Globus pallidus (tissue), 1 donor: ENCODE data around the gene LIMCH1.
A peak's percentile ranks its signal among the peaks of the same experiment; 100 is the strongest.

Source experiments
- DNase-seq: peaks from one replicate; pipeline ENCODE4 v3.0.0-alpha.2; 2015; ENCODE audit warnings: low spot score

Gene LIMCH1

GRCh38 chr4:41569961-41570360 lies 32.0 kb downstream of the LIMCH1 start:
- DNase-seq: no peak

- DNase-seq: no peak
Measured at GRCh38 chr4:41571422-41571821, 33.5 kb downstream of the LIMCH1 start.

- no peak for DNase-seq
Measured at GRCh38 chr4:41572516-41572915, 34.6 kb downstream of the LIMCH1 start.

GRCh38 chr4:41572956-41573355 lies 35.0 kb downstream of the LIMCH1 start:
- no peak for DNase-seq

GRCh38 chr4:41573502-41574001 lies 35.6 kb downstream of the LIMCH1 start:
- DNase-seq: no peak

- no peak for DNase-seq
Measured at GRCh38 chr4:41575207-41575606, 37.2 kb downstream of the LIMCH1 start.

GRCh38 chr4:41575665-41576064 lies 37.7 kb downstream of the LIMCH1 start:
- no peak for DNase-seq

GRCh38 chr4:41579043-41579442 lies 41.1 kb downstream of the LIMCH1 start:
- DNase-seq: no peak

GRCh38 chr4:41579526-41579925 lies 41.6 kb downstream of the LIMCH1 start:
- no peak for DNase-seq

GRCh38 chr4:41580007-41580406 lies 42.0 kb downstream of the LIMCH1 start:
- DNase-seq: no peak

GRCh38 chr4:41586675-41587225 lies 48.8 kb downstream of the LIMCH1 start:
- no peak for DNase-seq

GRCh38 chr4:41587286-41587685 lies 49.3 kb downstream of the LIMCH1 start:
- no peak for DNase-seq

- no peak for DNase-seq
Measured at GRCh38 chr4:41590591-41590990, 52.6 kb downstream of the LIMCH1 start.

- DNase-seq: peak; percentile 56
Measured at GRCh38 chr4:41594432-41594831, 56.5 kb downstream of the LIMCH1 start.

GRCh38 chr4:41597494-41597893 lies 59.5 kb downstream of the LIMCH1 start:
- DNase-seq: no peak

GRCh38 chr4:41598580-41598979 lies 60.6 kb downstream of the LIMCH1 start:
- DNase-seq: no peak

GRCh38 chr4:41599192-41599786 lies 61.3 kb downstream of the LIMCH1 start:
- no peak for DNase-seq

GRCh38 chr4:41600243-41600912 lies 62.4 kb downstream of the LIMCH1 start:
- DNase-seq: no peak

GRCh38 chr4:41601025-41601424 lies 63.1 kb downstream of the LIMCH1 start:
- no peak for DNase-seq

- no peak for DNase-seq
Measured at GRCh38 chr4:41602113-41602512, 64.2 kb downstream of the LIMCH1 start.

- DNase-seq: no peak
Measured at GRCh38 chr4:41602886-41603498, 65.0 kb downstream of the LIMCH1 start.

- DNase-seq: peak; percentile 46
Measured at GRCh38 chr4:41609851-41610250, 71.9 kb downstream of the LIMCH1 start.

- no peak for DNase-seq
Measured at GRCh38 chr4:41610474-41610873, 72.5 kb downstream of the LIMCH1 start.
